ENCODE measurements around the gene SFXN3. TPM values are rescaled to one million over a fixed set of nuclear protein-coding genes. Genes with fewer than 3 reads are reported as not detected.

The SFXN3 gene
- total and polyA plus RNA-seq, 10 of the 15 experiments (the other 5 are each of a cell fraction or from before 2014, with no cell fraction given) = 0.05 to 11.3 (median 1.2) TPM

GRCh38 chr10:101052285-101052684 lies 21.3 kb downstream of the SFXN3 start:
- Histone ChIP-seq H3K79me2 (ENCODE audit: control insufficient read depth, insufficient read depth, low read length) (peaks cover 4% of the 10 kb centered on the region; the same call in 1 of the 2 replicates), H2AFZ (ENCODE audit: control insufficient read depth, low read depth, low read length) (no peak overlapping the region), H3K27ac (ENCODE audit: control insufficient read depth, insufficient read depth) (no peak overlapping the region), H3K4me3 (no peak overlapping the region), H3K27me3 (replicated peaks in 1 of 2; ENCODE audit: control insufficient read depth in 2 of 2, insufficient read depth in 2 of 2, low read length in 1 of 2) (peaks cover 0 to 1% of the 10 kb centered on the region in 2 experiments; a peak in 2 of 4 replicates), H4K20me1 (ENCODE audit: control insufficient read depth, insufficient read depth) (no peaks in the 10 kb centered on the region), H3K4me2 (ENCODE audit: control insufficient read depth, insufficient read depth) (no peak overlapping the region), H3K9me3 (replicated peaks; ENCODE audit: control insufficient read depth, insufficient read depth, low read length) (no peaks in the 10 kb centered on the region), H3K4me1 (ENCODE audit: control insufficient read depth, insufficient read depth, low read length) (peaks cover 8% of the 10 kb centered on the region), H3K36me3 (ENCODE audit: control insufficient read depth in 2 of 2, insufficient read depth in 2 of 2, low read length in 1 of 2) (no peaks in the 10 kb centered on the region), H3K9ac (ENCODE audit: control insufficient read depth, insufficient read depth, low read length) (no peak overlapping the region)
- ATAC-seq = no peak
- ChIA-PET SMC1A (ENCODE audit: uncharacterized antibody, unreplicated experiment) (interaction anchor here (1.2 to 4.0 kb wide), 6 partner anchors 10 to 90 kb away, joined by 3 to 30 read pairs (median 18); partner anchors contain the start of gene KAZALD1), RAD21 (ENCODE audit: unreplicated experiment) (interaction anchor here (1.6 to 3.4 kb wide), 5 partner anchors 10 to 90 kb away, joined by 4 to 44 read pairs (median 20); partner anchors contain the start of genes PDZD7 and SFXN3), CTCF (interaction anchor here (1.4 to 24.4 kb wide), 9 partner anchors 2 to 90 kb away, joined by 3 to 885 read pairs (median 23); partner anchors contain the start of genes KAZALD1, PDZD7 and SFXN3), POLR2A (interaction anchor here (0.8 to 3.1 kb wide), 3 partner anchors 9 to 45 kb away, joined by 7 to 30 read pairs (median 9); partner anchors contain the start of gene KAZALD1)
- intact Hi-C loops (cut with micrococcal nuclease; ENCODE audit: unreplicated experiment) = no loop called here
- peak; percentile 7 for FAIRE-seq
- WGBS (ENCODE audit: insufficient coverage, insufficient replicate concordance, low lambda C conversion rate, missing lambda C conversion rate) = 95% methylated on average over 3 of the region's 3 CpGs
- BruUV-seq (replicated peaks) = no TSS peak
- TF ChIP-seq FOS (IDR thresholded peaks at IDR 0.05; ENCODE audit: borderline replicate concordance, extremely low read depth, insufficient read length) = no peak
- no peak for TF ChIP-seq FOXK2 (IDR thresholded peaks at IDR 0.05)
- in situ Hi-C loops (cut with MboI) = no loop called here
- DNase-seq (ENCODE audit: low read depth, low spot score) = no peak

- POLR2A ChIA-PET = no interaction called here
- H3K27ac ChIP-seq (ENCODE audit: control insufficient read depth, insufficient read depth) = no peak overlapping the region
- H3K79me2 ChIP-seq (ENCODE audit: control insufficient read depth, insufficient read depth, low read length) = peaks cover 6% of the 10 kb centered on the region
- no peaks in the 10 kb centered on the region for H3K9me3 ChIP-seq (replicated peaks; ENCODE audit: control insufficient read depth, insufficient read depth, low read length)
- no peak overlapping the region for H3K4me2 ChIP-seq (ENCODE audit: control insufficient read depth, insufficient read depth)
- in situ Hi-C loops (cut with MboI) (no loop called here), intact Hi-C loops (cut with micrococcal nuclease; ENCODE audit: unreplicated experiment) (no loop called here)
- no TSS peak for BruUV-seq (replicated peaks)
- SMC1A ChIA-PET (ENCODE audit: uncharacterized antibody, unreplicated experiment) = interaction anchor here (1.5 to 4.0 kb wide), 2 partner anchors 11 to 14 kb away, joined by 5 to 29 read pairs; no protein-coding TSS in a partner anchor
- RAD21 ChIA-PET (ENCODE audit: unreplicated experiment) = no interaction called here
- no peak for DNase-seq (ENCODE audit: low read depth, low spot score)
- H3K36me3 ChIP-seq (ENCODE audit: control insufficient read depth in 2 of 2, insufficient read depth in 2 of 2, low read length in 1 of 2) = no peaks in the 10 kb centered on the region
- CTCF ChIA-PET = interaction anchor here (4.0 to 24.4 kb wide), 4 partner anchors 4 to 88 kb away, joined by 23 to 885 read pairs (median 467); partner anchors contain the start of gene KAZALD1
- no peak for FAIRE-seq
- no peak for ATAC-seq
- no peaks in the 10 kb centered on the region for H4K20me1 ChIP-seq (ENCODE audit: control insufficient read depth, insufficient read depth)
- H3K4me1 ChIP-seq (ENCODE audit: control insufficient read depth, insufficient read depth, low read length) = peaks cover 8% of the 10 kb centered on the region
- H3K9ac ChIP-seq (ENCODE audit: control insufficient read depth, insufficient read depth, low read length) = no peak overlapping the region
- H3K27me3 ChIP-seq (replicated peaks in 1 of 2; ENCODE audit: control insufficient read depth in 2 of 2, insufficient read depth in 2 of 2, low read length in 1 of 2) = no peaks in the 10 kb centered on the region
- H3K4me3 ChIP-seq = no peak overlapping the region
- H2AFZ ChIP-seq (ENCODE audit: control insufficient read depth, low read depth, low read length) = no peak overlapping the region
- TF ChIP-seq NFXL1 (IDR thresholded peaks at IDR 0.05; ENCODE audit: borderline replicate concordance) = no peak
- no peak for TF ChIP-seq NFYA (IDR thresholded peaks at IDR 0.05; ENCODE audit: borderline replicate concordance, low read depth, low read length)
- no peak for TF ChIP-seq CREB1 (IDR thresholded peaks at IDR 0.05; ENCODE audit: low read depth)
- TF ChIP-seq RAD21 (IDR thresholded peaks at IDR 0.05; ENCODE audit: insufficient read depth, low read depth, low read length) = no peak
- TF ChIP-seq PAX8 (IDR thresholded peaks at IDR 0.05) = no peak
- no peak for TF ChIP-seq POU2F2 (IDR thresholded peaks at IDR 0.05; ENCODE audit: borderline replicate concordance, low read depth, low read length)
- TF ChIP-seq CEBPB (IDR thresholded peaks at IDR 0.05; ENCODE audit: borderline replicate concordance in 1 of 2, low read depth in 2 of 2, low read length in 2 of 2) = no peak
- no peak for TF ChIP-seq POLR2A (IDR thresholded peaks at IDR 0.05; ENCODE audit: low read depth, low read length)
- no peak for TF ChIP-seq ZNF24 (IDR thresholded peaks at IDR 0.05)
- TF ChIP-seq IKZF1 (conservative IDR thresholded peaks at IDR 0.05) = no peak
- no peak for TF ChIP-seq SIX5 (IDR thresholded peaks at IDR 0.05; ENCODE audit: low read depth, low read length, severe bottlenecking)
- no peak for TF ChIP-seq ELK1 (IDR thresholded peaks at IDR 0.05; ENCODE audit: low read depth, low read length)
- TF ChIP-seq HSF1 (IDR thresholded peaks at IDR 0.05; ENCODE audit: low read depth, low read length) = no peak
- no peak for TF ChIP-seq SIN3A (IDR thresholded peaks at IDR 0.05; ENCODE audit: low read depth, low read length)
- TF ChIP-seq TARDBP (IDR thresholded peaks at IDR 0.05; ENCODE audit: borderline replicate concordance) = no peak
- no peak for TF ChIP-seq RFX5 (IDR thresholded peaks at IDR 0.05; ENCODE audit: low read depth, low read length)
Observed at GRCh38 chr10:101053516-101053915, 22.5 kb downstream of the SFXN3 start.
